Endothelial cell (in vitro differentiated cells): ENCODE measurements around the gene CADM2. TPM values are rescaled to one million over a fixed set of nuclear protein-coding genes. Genes with fewer than 3 reads are reported as not detected.

Source experiments
- DNase-seq: peaks from one replicate; pipeline ENCODE4 v3.0.0; 2021; ENCODE audit warnings: low spot score
- H3K27ac Mint-ChIP-seq: one replicate; pipeline ENCODE4 v1.8.0; 2021; ENCODE audit warnings: mixed read lengths, inconsistent platforms; ENCODE audit not compliant: unreplicated experiment
- H3K27me3 Mint-ChIP-seq: one replicate; pipeline ENCODE4 v1.8.0; 2021; ENCODE audit warnings: mild to moderate bottlenecking, moderate library complexity, mixed read lengths, inconsistent platforms; ENCODE audit not compliant: unreplicated experiment
- H3K36me3 Mint-ChIP-seq: one replicate; pipeline ENCODE4 v1.8.0; 2021; ENCODE audit warnings: mild to moderate bottlenecking, low read depth, mixed read lengths, inconsistent platforms; ENCODE audit not compliant: unreplicated experiment
- H3K4me1 Mint-ChIP-seq: one replicate; pipeline ENCODE4 v1.8.0; 2021; ENCODE audit warnings: mild to moderate bottlenecking, mixed read lengths, inconsistent platforms; ENCODE audit not compliant: unreplicated experiment
- H3K4me3 Mint-ChIP-seq: one replicate; pipeline ENCODE4 v1.8.0; 2021; ENCODE audit warnings: mild to moderate bottlenecking, mixed read lengths, inconsistent platforms; ENCODE audit not compliant: unreplicated experiment
- H3K9me3 Mint-ChIP-seq: one replicate; pipeline ENCODE4 v1.8.0; 2021; ENCODE audit warnings: mixed read lengths, inconsistent platforms; ENCODE audit not compliant: unreplicated experiment
- CTCF ChIP-seq: fragments of 200-600 bp; sonication (generic); IDR thresholded peaks from one replicate; pipeline ENCODE4 v1.5.0; 2021; ENCODE audit warnings: antibody characterized with exemption; ENCODE audit not compliant: unreplicated experiment
- total RNA-seq: library from RNA; stranded (reverse); fragmentation: NEBNext Ultra II Directional; extraction: Animal tissue kit (Norgen Biotek cat#: 25700); gene quantifications from one replicate; pipeline ENCODE4 v1.2.1, GENCODE V29; 2021; ENCODE audit not compliant: unreplicated experiment

The CADM2 gene
- total RNA-seq, 1 donor from 2014 or later, result 0.97 TPM

- H3K9me3 Mint-ChIP-seq, result no peaks in the 10 kb centered on the region
- H3K27ac Mint-ChIP-seq, result no peak overlapping the region
- H3K36me3 Mint-ChIP-seq, result no peaks in the 10 kb centered on the region
- H3K4me1 Mint-ChIP-seq, result no peaks in the 10 kb centered on the region
- no peak for TF ChIP-seq CTCF
- H3K27me3 Mint-ChIP-seq, result no peaks in the 10 kb centered on the region
- DNase-seq, result no peak
- no peak overlapping the region for H3K4me3 Mint-ChIP-seq
Observed at GRCh38 chr3:85244091-85244490, 285.3 kb downstream of the CADM2 start.

- TF ChIP-seq CTCF, result no peak
- Mint-ChIP-seq H3K4me3 (no peak overlapping the region), H3K9me3 (no peaks in the 10 kb centered on the region), H3K27ac (no peak overlapping the region), H3K27me3 (no peaks in the 10 kb centered on the region), H3K36me3 (no peaks in the 10 kb centered on the region), H3K4me1 (no peaks in the 10 kb centered on the region)
- DNase-seq, result no peak
Observed at GRCh38 chr3:85244519-85244918, 285.7 kb downstream of the CADM2 start.

DNA sequence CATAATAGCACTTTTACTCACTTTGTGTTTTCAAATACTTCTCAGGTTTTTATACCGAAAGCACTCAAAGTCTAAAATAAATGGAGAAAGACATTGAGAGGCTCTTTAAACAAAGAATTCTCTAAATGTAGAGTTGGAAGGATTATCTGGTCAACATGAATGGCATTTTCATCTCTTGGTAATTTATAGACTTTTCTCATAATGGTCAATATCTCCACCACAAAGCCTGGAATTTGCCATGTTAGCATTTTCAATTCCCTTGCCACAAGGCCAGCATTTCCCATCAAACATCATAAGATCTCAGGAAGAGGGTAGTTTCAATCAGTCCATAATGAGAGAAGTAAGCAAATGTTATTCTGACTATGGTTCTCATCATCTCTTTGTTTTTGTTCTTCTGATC is 293.0 kb downstream of the CADM2 start:
- Mint-ChIP-seq H3K27ac (no peak overlapping the region), H3K9me3 (no peaks in the 10 kb centered on the region), H3K4me3 (no peak overlapping the region), H3K27me3 (no peaks in the 10 kb centered on the region), H3K4me1 (peaks cover 5% of the 10 kb centered on the region), H3K36me3 (no peaks in the 10 kb centered on the region)
- no peak for DNase-seq
- TF ChIP-seq CTCF, result no peak

- H3K4me1 Mint-ChIP-seq, result peaks cover 5% of the 10 kb centered on the region
- H3K9me3 Mint-ChIP-seq, result no peaks in the 10 kb centered on the region
- H3K27me3 Mint-ChIP-seq, result no peaks in the 10 kb centered on the region
- H3K36me3 Mint-ChIP-seq, result no peaks in the 10 kb centered on the region
- H3K4me3 Mint-ChIP-seq, result no peak overlapping the region
- no peak for DNase-seq
- H3K27ac Mint-ChIP-seq, result no peak overlapping the region
- TF ChIP-seq CTCF, result no peak
Observed at GRCh38 chr3:85252686-85253085, 293.9 kb downstream of the CADM2 start.

GRCh38 chr3:85254738-85255137 is 295.9 kb downstream of the CADM2 start:
- Mint-ChIP-seq H3K27ac (no peak overlapping the region), H3K9me3 (no peaks in the 10 kb centered on the region), H3K4me1 (peaks cover 5% of the 10 kb centered on the region), H3K4me3 (no peak overlapping the region), H3K27me3 (no peaks in the 10 kb centered on the region), H3K36me3 (no peaks in the 10 kb centered on the region)
- no peak for TF ChIP-seq CTCF
- DNase-seq, result no peak
